ENCODE results near the gene ZBTB7A. TPM values are rescaled to one million over a fixed set of nuclear protein-coding genes. Genes with fewer than 3 reads are reported as not detected.

Gene ZBTB7A
- total and polyA plus RNA-seq, 2 of the 4 experiments (the other 2 are of a cell fraction), result 3.2 to 10.3 TPM

DNA sequence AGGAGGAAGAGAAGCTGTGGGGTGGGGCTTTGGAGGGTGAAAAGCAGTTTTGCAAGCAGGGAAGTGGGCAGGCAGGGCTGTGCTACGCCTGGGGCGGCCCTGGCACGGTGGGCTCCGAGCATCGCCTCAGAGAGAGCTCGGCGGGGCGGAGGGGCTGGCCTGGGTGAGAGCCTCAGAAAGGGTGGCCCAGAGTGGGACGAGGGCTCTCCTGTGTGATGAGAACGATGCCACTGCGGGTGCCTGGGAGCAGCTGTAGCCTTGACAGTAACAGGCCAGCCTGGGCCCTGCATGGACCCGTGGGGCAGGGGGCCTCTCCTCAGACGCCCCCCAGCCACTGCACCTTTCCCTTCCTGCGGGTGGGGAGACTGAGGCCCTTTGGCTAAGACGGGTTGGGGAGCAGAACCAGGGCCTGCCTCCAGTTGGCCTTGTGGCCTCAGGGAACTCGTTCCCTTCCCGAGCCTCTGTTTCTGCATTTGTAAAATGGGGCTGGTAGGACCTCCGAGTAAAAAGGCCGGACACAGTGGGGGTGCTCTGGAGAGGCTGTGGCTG lies 31.6 kb downstream of the ZBTB7A start:
- ATAC-seq (ENCODE audit: low read depth) (no peak; the same call in 1 of the 2 replicates), DNase-seq (no peak)
- ChIA-PET CTCF (no interaction called here), POLR2A (ENCODE audit: unreplicated experiment) (no interaction called here)
- dilution Hi-C loops (cut with HindIII; ENCODE audit: low sequenced_read_pairs, unreplicated experiment), result no loop called here
- no TSS peak for BruUV-seq (replicated peaks)
- Histone ChIP-seq H3K27me3 (ENCODE audit: control insufficient read depth, insufficient read depth, low read length) (no peaks in the 10 kb centered on the region), H3K18ac (ENCODE audit: low read depth, low read length) (no peak overlapping the region), H4K8ac (ENCODE audit: low read depth in 2 of 2, low read length in 2 of 2) (no peak overlapping the region), H2AK5ac (ENCODE audit: low read depth, low read length) (no peak overlapping the region), H2BK20ac (ENCODE audit: low read depth, low read length) (no peak overlapping the region), H3K4me1 (ENCODE audit: control insufficient read depth, insufficient read depth, low read length) (no peaks in the 10 kb centered on the region), H3K4me2 (ENCODE audit: low read depth, low read length) (no peak overlapping the region), H4K91ac (ENCODE audit: insufficient read depth, low read depth, low read length) (no peak overlapping the region), H4K5ac (ENCODE audit: low read depth, low read length) (no peak overlapping the region), H3K23ac (ENCODE audit: low read depth, low read length) (no peak overlapping the region), H3K9me3 (ENCODE audit: control insufficient read depth, insufficient read depth, low read length) (no peaks in the 10 kb centered on the region), H3K4me3 (ENCODE audit: insufficient read depth, low read depth, low read length) (no peak overlapping the region), H2AFZ (replicated peaks; ENCODE audit: low read length, poor library complexity) (no peak overlapping the region), H3K79me1 (ENCODE audit: low read depth in 1 of 2, low read length in 2 of 2) (peaks cover 12 to 22% of the 10 kb centered on the region in 2 experiments; a peak in 3 of 4 replicates), H3K9ac (ENCODE audit: low read depth, low read length) (no peak overlapping the region), H2BK5ac (ENCODE audit: low read depth, low read length, poor library complexity, severe bottlenecking) (no peak overlapping the region), H2BK120ac (ENCODE audit: low read depth, low read length) (no peak overlapping the region), H3K36me3 (ENCODE audit: control insufficient read depth, insufficient read depth, low read length) (peaks cover 62% of the 10 kb centered on the region), H3K14ac (replicated peaks; ENCODE audit: low read depth, low read length) (no peak overlapping the region), H2BK15ac (ENCODE audit: low read depth, low read length) (no peak overlapping the region), H3K27ac (ENCODE audit: insufficient read depth, low read length) (no peak overlapping the region), H3K56ac (ENCODE audit: extremely low read depth, insufficient read depth, low read length) (no peak overlapping the region), H3K4ac (ENCODE audit: low read depth, low read length) (no peak overlapping the region), H2AK9ac (replicated peaks; ENCODE audit: low read depth, low read length, poor library complexity) (no peak overlapping the region), H3K9me1 (ENCODE audit: insufficient read depth, low read length) (peaks cover 16% of the 10 kb centered on the region), H4K20me1 (ENCODE audit: insufficient read depth, low read length) (peaks cover 27% of the 10 kb centered on the region)
- in situ Hi-C loops (cut with MboI; ENCODE audit: low sequenced_read_pairs), result no loop called here
- TF ChIP-seq CHD1 (IDR thresholded peaks at IDR 0.05; ENCODE audit: low read depth, low read length), result no peak
- TF ChIP-seq RFX5 (IDR thresholded peaks at IDR 0.05; ENCODE audit: low read depth, low read length), result no peak
- TF ChIP-seq SMC3 (IDR thresholded peaks at IDR 0.05; ENCODE audit: low read depth, low read length), result no peak
- TF ChIP-seq CEBPB (IDR thresholded peaks at IDR 0.05; ENCODE audit: low read depth, low read length), result no peak
- TF ChIP-seq MAZ (IDR thresholded peaks at IDR 0.05; ENCODE audit: borderline replicate concordance, low read depth, low read length), result no peak
- TF ChIP-seq RCOR1 (IDR thresholded peaks at IDR 0.05; ENCODE audit: insufficient replicate concordance, low read length), result no peak
- TF ChIP-seq RAD21 (IDR thresholded peaks at IDR 0.05; ENCODE audit: low read length), result no peak
- no peak for TF ChIP-seq POLR2A (IDR thresholded peaks at IDR 0.05; ENCODE audit: low read depth, low read length)
- TF ChIP-seq, protein P1, sequence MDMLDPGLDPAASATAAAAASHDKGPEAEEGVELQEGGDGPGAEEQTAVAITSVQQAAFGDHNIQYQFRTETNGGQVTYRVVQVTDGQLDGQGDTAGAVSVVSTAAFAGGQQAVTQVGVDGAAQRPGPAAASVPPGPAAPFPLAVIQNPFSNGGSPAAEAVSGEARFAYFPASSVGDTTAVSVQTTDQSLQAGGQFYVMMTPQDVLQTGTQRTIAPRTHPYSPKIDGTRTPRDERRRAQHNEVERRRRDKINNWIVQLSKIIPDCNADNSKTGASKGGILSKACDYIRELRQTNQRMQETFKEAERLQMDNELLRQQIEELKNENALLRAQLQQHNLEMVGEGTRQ (IDR thresholded peaks at IDR 0.05; ENCODE audit: low read depth, low read length), result no peak
- no peak for TF ChIP-seq BHLHE40 (IDR thresholded peaks at IDR 0.05; ENCODE audit: low read depth, low read length)
- no peak for TF ChIP-seq NFE2L2 (IDR thresholded peaks at IDR 0.05; ENCODE audit: low read depth, low read length)
- no peak for TF ChIP-seq MAFK (IDR thresholded peaks at IDR 0.05; ENCODE audit: low read depth, low read length)
- TF ChIP-seq, protein P2, sequence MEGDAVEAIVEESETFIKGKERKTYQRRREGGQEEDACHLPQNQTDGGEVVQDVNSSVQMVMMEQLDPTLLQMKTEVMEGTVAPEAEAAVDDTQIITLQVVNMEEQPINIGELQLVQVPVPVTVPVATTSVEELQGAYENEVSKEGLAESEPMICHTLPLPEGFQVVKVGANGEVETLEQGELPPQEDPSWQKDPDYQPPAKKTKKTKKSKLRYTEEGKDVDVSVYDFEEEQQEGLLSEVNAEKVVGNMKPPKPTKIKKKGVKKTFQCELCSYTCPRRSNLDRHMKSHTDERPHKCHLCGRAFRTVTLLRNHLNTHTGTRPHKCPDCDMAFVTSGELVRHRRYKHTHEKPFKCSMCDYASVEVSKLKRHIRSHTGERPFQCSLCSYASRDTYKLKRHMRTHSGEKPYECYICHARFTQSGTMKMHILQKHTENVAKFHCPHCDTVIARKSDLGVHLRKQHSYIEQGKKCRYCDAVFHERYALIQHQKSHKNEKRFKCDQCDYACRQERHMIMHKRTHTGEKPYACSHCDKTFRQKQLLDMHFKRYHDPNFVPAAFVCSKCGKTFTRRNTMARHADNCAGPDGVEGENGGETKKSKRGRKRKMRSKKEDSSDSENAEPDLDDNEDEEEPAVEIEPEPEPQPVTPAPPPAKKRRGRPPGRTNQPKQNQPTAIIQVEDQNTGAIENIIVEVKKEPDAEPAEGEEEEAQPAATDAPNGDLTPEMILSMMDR (conservative IDR thresholded peaks at IDR 0.05; ENCODE audit: low read depth, low read length), result no peak
- TF ChIP-seq FOS (IDR thresholded peaks at IDR 0.05; ENCODE audit: low read depth, low read length), result no peak
- TF ChIP-seq MXI1 (IDR thresholded peaks at IDR 0.05; ENCODE audit: borderline replicate concordance, low read depth, low read length), result no peak
- TF ChIP-seq, protein P3, sequence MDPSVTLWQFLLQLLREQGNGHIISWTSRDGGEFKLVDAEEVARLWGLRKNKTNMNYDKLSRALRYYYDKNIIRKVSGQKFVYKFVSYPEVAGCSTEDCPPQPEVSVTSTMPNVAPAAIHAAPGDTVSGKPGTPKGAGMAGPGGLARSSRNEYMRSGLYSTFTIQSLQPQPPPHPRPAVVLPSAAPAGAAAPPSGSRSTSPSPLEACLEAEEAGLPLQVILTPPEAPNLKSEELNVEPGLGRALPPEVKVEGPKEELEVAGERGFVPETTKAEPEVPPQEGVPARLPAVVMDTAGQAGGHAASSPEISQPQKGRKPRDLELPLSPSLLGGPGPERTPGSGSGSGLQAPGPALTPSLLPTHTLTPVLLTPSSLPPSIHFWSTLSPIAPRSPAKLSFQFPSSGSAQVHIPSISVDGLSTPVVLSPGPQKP (IDR thresholded peaks at IDR 0.05; ENCODE audit: borderline replicate concordance, low read depth, low read length), result no peak
- intact Hi-C loops (cut with micrococcal nuclease), result no loop called here
- 96% methylated on average over 9 of the region's 19 CpGs; no CpG with 5 or more reads in 1 of the 2 experiments for WGBS, 2 experiments (ENCODE audit: extremely low coverage in 2 of 2, insufficient read length in 1 of 2)
